Epithelial cell of esophagus (primary cell): ENCODE results near the gene CKS1B.
"Not testable (repeated sequence)": the region's sequence is repeated elsewhere in the genome, so short reads cannot be mapped to it uniquely, and the experiment has no call there.

ENCODE experiments used
- DNase-seq: peaks from one replicate; pipeline ENCODE4 v3.0.0; 2010; ENCODE audit warnings: low read depth
- H3K4me3 ChIP-seq: 2 replicates; pipeline ENCODE4 v1.5.1; 2011; ENCODE audit warnings: mild to moderate bottlenecking, low read length, control low read depth
- CTCF ChIP-seq: IDR thresholded peaks from 2 replicates; pipeline ENCODE4 v1.5.1; 2011; ENCODE audit warnings: low read depth, mild to moderate bottlenecking, low read length, control low read depth, inconsistent platforms; ENCODE audit not compliant: insufficient read depth; ENCODE audit errors: missing control alignments

CKS1B gene

GRCh38 chr1:154982341-154982740 is 7.9 kb downstream of the CKS1B start:
- peak overlapping the region; percentile 91 for H3K4me3 ChIP-seq
- DNase-seq = no peak
- no peak for TF ChIP-seq CTCF

GRCh38 chr1:154982897-154983648 is 8.6 kb downstream of the CKS1B start, which contains the start of gene FLAD1:
Gene FLAD1, plus strand, starts transcription at chr1:154983344. Its CDS starts 351 bp downstream, at chr1:154983695.
- DNase-seq = peak; percentile 100
- H3K4me3 ChIP-seq = peak within 1 kb of the TSS; percentile 91
- no peak for TF ChIP-seq CTCF

GRCh38 chr1:154983776-154984466 is 9.4 kb downstream of the CKS1B start:
- peak overlapping the region; percentile 91 for H3K4me3 ChIP-seq
- no peak for DNase-seq
- no peak for TF ChIP-seq CTCF

- not testable (repeated sequence) for DNase-seq, H3K4me3 ChIP-seq
Observed at GRCh38 chr1:154986736-154987135, 12.3 kb downstream of the CKS1B start.

- no peak for DNase-seq
- H3K4me3 ChIP-seq = no peak overlapping the region
- no peak for TF ChIP-seq CTCF
Observed at GRCh38 chr1:154987326-154987725, 12.8 kb downstream of the CKS1B start.

GRCh38 chr1:154988058-154988954 is 13.8 kb downstream of the CKS1B start:
- TF ChIP-seq CTCF = no peak
- H3K4me3 ChIP-seq = no peak overlapping the region
- DNase-seq = no peak
